Neutrophil (primary cell): ENCODE measurements around the gene DMAC2L.

ENCODE experiments used
- H3K27ac ChIP-seq: fragments of 200-600 bp; sonication (generic); 2 replicates; pipeline ENCODE4 v1.5.1; 2016; ENCODE audit warnings: mild to moderate bottlenecking, moderate library complexity
- H3K27me3 ChIP-seq: fragments of 200-600 bp; sonication (generic); 2 replicates; pipeline ENCODE4 v1.6.0; 2016; ENCODE audit warnings: mild to moderate bottlenecking
- H3K36me3 ChIP-seq: fragments of 200-600 bp; sonication (generic); 2 replicates; pipeline ENCODE4 v1.5.1; 2017
- H3K4me1 ChIP-seq, 2 experiments: fragments of 200-600 bp in 1 of 2; sonication (generic) in 1 of 2; 1 replicate in 1 of 2; 2 replicates in 1 of 2; pipeline versions ENCODE4 v1.5.1 to v1.6.1; 2013 to 2016; ENCODE audit warnings: low read depth in 1 of 2, low read length in 1 of 2, mild to moderate bottlenecking in 1 of 2, moderate library complexity in 1 of 2; ENCODE audit not compliant: control insufficient read depth in 1 of 2, insufficient read depth in 1 of 2
- H3K4me3 ChIP-seq, 2 experiments: fragments of 200-600 bp in 1 of 2; sonication (generic) in 1 of 2; 1 replicate in 1 of 2; 2 replicates in 1 of 2; pipeline ENCODE4 v1.5.1; 2013 to 2016; ENCODE audit warnings: low read depth in 1 of 2, low read length in 1 of 2, mild to moderate bottlenecking in 1 of 2, moderate library complexity in 1 of 2
- H3K9me3 ChIP-seq: fragments of 200-600 bp; sonication (generic); 2 replicates; pipeline ENCODE4 v1.5.1; 2016
- TF ChIP-seq, protein P1 (sequence below): fragments of 200-600 bp; sonication (generic); IDR thresholded peaks from 2 replicates; pipeline ENCODE4 v1.5.1; 2016; ENCODE audit warnings: antibody characterized with exemption

DMAC2L gene

DNA sequence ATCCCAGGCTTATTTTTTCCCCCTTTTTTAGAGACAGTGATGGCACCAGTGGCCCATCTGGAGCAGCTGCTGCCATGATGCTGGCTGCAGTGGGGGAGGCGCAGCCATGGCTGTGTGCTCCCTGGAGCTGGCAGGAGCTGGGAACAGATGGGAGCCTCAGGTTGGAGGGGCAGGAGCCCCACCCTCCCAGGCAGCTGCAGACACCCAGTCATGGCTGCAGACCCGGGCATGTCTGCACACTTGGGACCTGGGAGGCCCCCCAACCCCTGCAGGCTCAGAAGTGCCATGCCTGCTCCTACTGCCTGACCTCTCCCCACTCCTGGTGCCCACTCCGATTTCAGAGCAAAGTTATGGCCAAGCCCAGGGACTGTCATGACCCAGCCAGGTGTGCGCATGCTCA lies 59.4 kb downstream of the DMAC2L start:
- no peaks in the 10 kb centered on the region for H3K9me3 ChIP-seq
- H3K4me1 ChIP-seq, result peaks cover 9 to 10% of the 10 kb centered on the region in 2 experiments
- no peak overlapping the region for H3K4me3 ChIP-seq
- no peaks in the 10 kb centered on the region for H3K27me3 ChIP-seq
- no peaks in the 10 kb centered on the region for H3K36me3 ChIP-seq
- TF ChIP-seq, protein P1, sequence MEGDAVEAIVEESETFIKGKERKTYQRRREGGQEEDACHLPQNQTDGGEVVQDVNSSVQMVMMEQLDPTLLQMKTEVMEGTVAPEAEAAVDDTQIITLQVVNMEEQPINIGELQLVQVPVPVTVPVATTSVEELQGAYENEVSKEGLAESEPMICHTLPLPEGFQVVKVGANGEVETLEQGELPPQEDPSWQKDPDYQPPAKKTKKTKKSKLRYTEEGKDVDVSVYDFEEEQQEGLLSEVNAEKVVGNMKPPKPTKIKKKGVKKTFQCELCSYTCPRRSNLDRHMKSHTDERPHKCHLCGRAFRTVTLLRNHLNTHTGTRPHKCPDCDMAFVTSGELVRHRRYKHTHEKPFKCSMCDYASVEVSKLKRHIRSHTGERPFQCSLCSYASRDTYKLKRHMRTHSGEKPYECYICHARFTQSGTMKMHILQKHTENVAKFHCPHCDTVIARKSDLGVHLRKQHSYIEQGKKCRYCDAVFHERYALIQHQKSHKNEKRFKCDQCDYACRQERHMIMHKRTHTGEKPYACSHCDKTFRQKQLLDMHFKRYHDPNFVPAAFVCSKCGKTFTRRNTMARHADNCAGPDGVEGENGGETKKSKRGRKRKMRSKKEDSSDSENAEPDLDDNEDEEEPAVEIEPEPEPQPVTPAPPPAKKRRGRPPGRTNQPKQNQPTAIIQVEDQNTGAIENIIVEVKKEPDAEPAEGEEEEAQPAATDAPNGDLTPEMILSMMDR, result no peak
- no peak overlapping the region for H3K27ac ChIP-seq

DNA sequence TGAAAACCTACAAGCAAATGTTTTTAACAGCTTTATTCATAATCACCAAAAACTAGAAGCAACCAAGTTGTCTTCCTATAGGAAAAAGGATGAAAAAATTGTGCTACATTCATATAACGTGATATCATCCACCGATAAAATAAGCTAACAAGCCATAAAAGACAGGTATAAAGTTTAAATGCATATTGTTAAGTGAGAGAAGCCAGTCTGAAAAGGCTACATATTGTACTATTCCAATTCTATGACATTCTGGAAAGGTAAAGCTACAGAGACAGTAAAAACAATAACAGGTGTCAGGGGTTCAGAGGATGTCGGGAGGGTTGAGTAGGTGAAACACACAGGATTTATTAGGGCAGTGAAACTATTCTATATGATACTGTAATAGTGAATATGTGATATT lies 61.8 kb downstream of the DMAC2L start:
- TF ChIP-seq, protein P1, result no peak
- Histone ChIP-seq H3K27ac (no peak overlapping the region), H3K36me3 (no peaks in the 10 kb centered on the region), H3K27me3 (no peaks in the 10 kb centered on the region), H3K9me3 (no peaks in the 10 kb centered on the region), H3K4me3 (no peak overlapping the region), H3K4me1 (no peaks in the 10 kb centered on the region)

DNA sequence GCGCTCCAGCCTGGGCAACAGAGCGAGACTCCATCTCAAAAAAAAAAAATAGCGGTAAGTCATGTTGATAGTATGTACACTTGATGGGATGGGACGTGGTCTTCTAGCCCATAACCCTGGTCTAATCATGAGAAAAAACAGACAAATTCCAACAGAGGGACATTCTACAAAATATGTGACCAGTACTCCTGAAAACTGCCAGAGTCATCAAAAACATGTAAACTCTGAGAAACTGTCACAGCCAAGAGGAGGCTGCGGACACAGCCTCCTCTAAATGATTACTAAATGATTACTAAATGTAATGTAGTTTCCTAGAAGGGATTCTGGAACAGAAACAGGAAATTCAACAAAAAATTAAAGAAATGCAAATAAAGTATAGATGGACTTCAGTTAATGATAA lies 63.6 kb downstream of the DMAC2L start:
- TF ChIP-seq, protein P1, result no peak

More for the DNA sequence above, 63.6 kb downstream of the DMAC2L start:
- no peaks in the 10 kb centered on the region for H3K36me3 ChIP-seq
- no peaks in the 10 kb centered on the region for H3K27me3 ChIP-seq
- no peaks in the 10 kb centered on the region for H3K9me3 ChIP-seq
- H3K27ac ChIP-seq, result no peak overlapping the region
- H3K4me1 ChIP-seq, result no peaks in the 10 kb centered on the region
- H3K4me3 ChIP-seq, result no peak overlapping the region
